HepG2 (cell line): ENCODE results near the gene B3GAT3. TPM values are rescaled to one million over a fixed set of nuclear protein-coding genes. Genes with fewer than 3 reads are reported as not detected.
A peak's percentile ranks its signal among the peaks of the same experiment; 100 is the strongest.

Source experiments
- AHR ChIP-seq: IDR thresholded peaks from 2 replicates; pipeline ENCODE4 v1.6.1; 2018; ENCODE audit warnings: missing genetic modification reagents, missing compliant biosample characterization
- ARNT2 ChIP-seq: sonication (generic); formaldehyde crosslinking; IDR thresholded peaks from 2 replicates; pipeline ENCODE4 v1.8.0; 2022; ENCODE audit warnings: mild to moderate bottlenecking, low read depth, missing genetic modification reagents, moderate library complexity
- GFI1 ChIP-seq: sonication (generic); formaldehyde crosslinking; IDR thresholded peaks from 2 replicates; pipeline ENCODE4 v1.5.0; 2020; ENCODE audit warnings: missing genetic modification reagents, mild to moderate bottlenecking, borderline replicate concordance
- KLF9 ChIP-seq: IDR thresholded peaks from 2 replicates; pipeline ENCODE4 v1.6.1; 2016; ENCODE audit warnings: low read depth
- NFIC ChIP-seq: IDR thresholded peaks from 2 replicates; pipeline ENCODE4 v1.6.1; 2012; ENCODE audit warnings: mild to moderate bottlenecking, low read length, inconsistent platforms
- SMARCE1 ChIP-seq: fragments of 450-650 bp; IDR thresholded peaks from 2 replicates; pipeline ENCODE4 v1.6.1; 2017; ENCODE audit warnings: borderline replicate concordance
- SNAPC2 ChIP-seq: sonication (generic); formaldehyde crosslinking; IDR thresholded peaks from 2 replicates; pipeline ENCODE4 v1.8.1; 2022; ENCODE audit warnings: mild to moderate bottlenecking, missing genetic modification reagents
- ZNF124 ChIP-seq: sonication (generic); formaldehyde crosslinking; IDR thresholded peaks from 2 replicates; pipeline ENCODE4 v1.4.0; 2020; ENCODE audit warnings: missing genetic modification reagents
- ZNF234 ChIP-seq: sonication (generic); formaldehyde crosslinking; conservative IDR thresholded peaks from 2 replicates; pipeline ENCODE4 v1.5.1; 2020; ENCODE audit warnings: mild to moderate bottlenecking, missing genetic modification reagents
- ZNF570 ChIP-seq: sonication (generic); formaldehyde crosslinking; IDR thresholded peaks from 2 replicates; pipeline ENCODE4 v1.4.0; 2020; ENCODE audit warnings: mild to moderate bottlenecking, missing genetic modification reagents, borderline replicate concordance
- ZNF747 ChIP-seq: sonication (generic); formaldehyde crosslinking; IDR thresholded peaks from 2 replicates; pipeline ENCODE4 v1.8.1; 2023; ENCODE audit warnings: missing genetic modification reagents, mild to moderate bottlenecking, borderline replicate concordance
- ZNF766 ChIP-seq: sonication (generic); formaldehyde crosslinking; IDR thresholded peaks from 2 replicates; pipeline ENCODE4 v1.5.0; 2020; ENCODE audit warnings: missing genetic modification reagents, borderline replicate concordance
- polyA plus RNA-seq, 8 experiments: library from polyadenylated mRNA; depleted of rRNA in 3 of 8; stranded (reverse) in 7 of 8; unstranded in 1 of 8; fragments of >200 nt; fragmentation: Illumina TruSeq in 4 of 8; extraction: Trizol in 4 of 8; gene quantifications; 2 replicates each; pipeline versions ENCODE4 v1.2.1 to v1.2.3, GENCODE V29; 2011 to 2016; ENCODE audit warnings: low read depth in 4 of 8, missing spikeins in 1 of 8, mixed read lengths in 1 of 8; ENCODE audit not compliant: insufficient read depth in 1 of 8
- total RNA-seq, 5 experiments: library from RNA; depleted of rRNA; stranded (reverse); fragments of >200 nt; fragmentation: Illumina TruSeq; extraction: Trizol; gene quantifications; 2 replicates each; pipeline ENCODE4 v1.2.3, GENCODE V29; 2016; ENCODE audit warnings: low read depth in 1 of 5
- TF ChIP-seq, protein P1 (sequence below): sonication (generic); formaldehyde crosslinking; IDR thresholded peaks from 2 replicates; pipeline ENCODE4 v1.9.0; 2022; ENCODE audit warnings: missing genetic modification reagents, mild to moderate bottlenecking, borderline replicate concordance
- TF ChIP-seq, protein P2 (sequence below): sonication (generic); formaldehyde crosslinking; IDR thresholded peaks from 2 replicates; pipeline ENCODE4 v1.5.0; 2020; ENCODE audit warnings: mild to moderate bottlenecking, missing genetic modification reagents, borderline replicate concordance
- TF ChIP-seq, protein P3 (sequence below): sonication (generic); formaldehyde crosslinking; IDR thresholded peaks from 2 replicates; pipeline ENCODE4 v1.8.0; 2022; ENCODE audit warnings: mild to moderate bottlenecking, missing genetic modification reagents, moderate library complexity
- TF ChIP-seq, protein P4 (sequence below): IDR thresholded peaks from 2 replicates; pipeline ENCODE4 v1.6.1; 2016; ENCODE audit warnings: missing compliant biosample characterization, missing genetic modification reagents, borderline replicate concordance

B3GAT3 gene
- total and polyA plus RNA-seq, 2 of the 13 experiments (the other 11 are each of a cell fraction or from before 2014, with no cell fraction given) = 21.3 to 26.1 TPM

DNA sequence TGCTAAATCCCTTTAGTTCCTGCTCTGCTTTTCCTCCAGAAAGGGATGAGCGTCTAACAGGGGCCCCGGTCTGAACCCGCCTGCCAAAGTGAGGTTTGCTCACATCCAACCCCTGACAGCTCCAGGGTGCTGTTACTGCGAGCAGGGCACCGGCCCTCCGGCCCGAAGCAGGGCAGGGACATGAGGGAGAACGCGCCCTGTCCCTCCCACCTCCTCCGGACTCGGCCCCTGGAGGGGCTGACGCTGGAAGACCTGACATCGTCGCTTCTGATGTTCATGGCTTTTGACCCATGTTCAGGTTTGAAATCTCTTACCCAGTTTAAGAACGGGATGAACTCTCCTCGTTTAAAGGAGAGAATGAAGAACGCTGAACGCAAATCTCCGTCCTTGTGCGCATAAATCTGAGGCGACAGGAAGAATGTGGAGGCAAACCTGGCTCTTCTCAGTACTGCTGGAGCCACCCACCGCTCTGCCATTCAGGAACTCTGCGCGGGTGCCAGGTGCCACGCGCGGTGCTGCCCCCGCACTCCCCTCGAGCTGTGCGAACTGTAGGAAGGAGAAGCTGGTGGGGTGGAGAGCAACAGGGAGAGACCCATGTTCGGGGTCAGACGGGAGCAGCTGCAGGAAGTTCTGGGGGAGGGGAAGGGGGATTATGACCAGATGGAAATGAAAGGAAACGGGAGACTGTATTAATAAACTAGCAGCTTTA is 47.3 kb downstream of the B3GAT3 start (continued):
- TF ChIP-seq, protein P1, sequence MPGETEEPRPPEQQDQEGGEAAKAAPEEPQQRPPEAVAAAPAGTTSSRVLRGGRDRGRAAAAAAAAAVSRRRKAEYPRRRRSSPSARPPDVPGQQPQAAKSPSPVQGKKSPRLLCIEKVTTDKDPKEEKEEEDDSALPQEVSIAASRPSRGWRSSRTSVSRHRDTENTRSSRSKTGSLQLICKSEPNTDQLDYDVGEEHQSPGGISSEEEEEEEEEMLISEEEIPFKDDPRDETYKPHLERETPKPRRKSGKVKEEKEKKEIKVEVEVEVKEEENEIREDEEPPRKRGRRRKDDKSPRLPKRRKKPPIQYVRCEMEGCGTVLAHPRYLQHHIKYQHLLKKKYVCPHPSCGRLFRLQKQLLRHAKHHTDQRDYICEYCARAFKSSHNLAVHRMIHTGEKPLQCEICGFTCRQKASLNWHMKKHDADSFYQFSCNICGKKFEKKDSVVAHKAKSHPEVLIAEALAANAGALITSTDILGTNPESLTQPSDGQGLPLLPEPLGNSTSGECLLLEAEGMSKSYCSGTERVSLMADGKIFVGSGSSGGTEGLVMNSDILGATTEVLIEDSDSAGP (CRISPR knock-in tag) = peak; percentile 64
- TF ChIP-seq KLF9 (CRISPR knock-in tag) = no peak
- TF ChIP-seq, protein P2, sequence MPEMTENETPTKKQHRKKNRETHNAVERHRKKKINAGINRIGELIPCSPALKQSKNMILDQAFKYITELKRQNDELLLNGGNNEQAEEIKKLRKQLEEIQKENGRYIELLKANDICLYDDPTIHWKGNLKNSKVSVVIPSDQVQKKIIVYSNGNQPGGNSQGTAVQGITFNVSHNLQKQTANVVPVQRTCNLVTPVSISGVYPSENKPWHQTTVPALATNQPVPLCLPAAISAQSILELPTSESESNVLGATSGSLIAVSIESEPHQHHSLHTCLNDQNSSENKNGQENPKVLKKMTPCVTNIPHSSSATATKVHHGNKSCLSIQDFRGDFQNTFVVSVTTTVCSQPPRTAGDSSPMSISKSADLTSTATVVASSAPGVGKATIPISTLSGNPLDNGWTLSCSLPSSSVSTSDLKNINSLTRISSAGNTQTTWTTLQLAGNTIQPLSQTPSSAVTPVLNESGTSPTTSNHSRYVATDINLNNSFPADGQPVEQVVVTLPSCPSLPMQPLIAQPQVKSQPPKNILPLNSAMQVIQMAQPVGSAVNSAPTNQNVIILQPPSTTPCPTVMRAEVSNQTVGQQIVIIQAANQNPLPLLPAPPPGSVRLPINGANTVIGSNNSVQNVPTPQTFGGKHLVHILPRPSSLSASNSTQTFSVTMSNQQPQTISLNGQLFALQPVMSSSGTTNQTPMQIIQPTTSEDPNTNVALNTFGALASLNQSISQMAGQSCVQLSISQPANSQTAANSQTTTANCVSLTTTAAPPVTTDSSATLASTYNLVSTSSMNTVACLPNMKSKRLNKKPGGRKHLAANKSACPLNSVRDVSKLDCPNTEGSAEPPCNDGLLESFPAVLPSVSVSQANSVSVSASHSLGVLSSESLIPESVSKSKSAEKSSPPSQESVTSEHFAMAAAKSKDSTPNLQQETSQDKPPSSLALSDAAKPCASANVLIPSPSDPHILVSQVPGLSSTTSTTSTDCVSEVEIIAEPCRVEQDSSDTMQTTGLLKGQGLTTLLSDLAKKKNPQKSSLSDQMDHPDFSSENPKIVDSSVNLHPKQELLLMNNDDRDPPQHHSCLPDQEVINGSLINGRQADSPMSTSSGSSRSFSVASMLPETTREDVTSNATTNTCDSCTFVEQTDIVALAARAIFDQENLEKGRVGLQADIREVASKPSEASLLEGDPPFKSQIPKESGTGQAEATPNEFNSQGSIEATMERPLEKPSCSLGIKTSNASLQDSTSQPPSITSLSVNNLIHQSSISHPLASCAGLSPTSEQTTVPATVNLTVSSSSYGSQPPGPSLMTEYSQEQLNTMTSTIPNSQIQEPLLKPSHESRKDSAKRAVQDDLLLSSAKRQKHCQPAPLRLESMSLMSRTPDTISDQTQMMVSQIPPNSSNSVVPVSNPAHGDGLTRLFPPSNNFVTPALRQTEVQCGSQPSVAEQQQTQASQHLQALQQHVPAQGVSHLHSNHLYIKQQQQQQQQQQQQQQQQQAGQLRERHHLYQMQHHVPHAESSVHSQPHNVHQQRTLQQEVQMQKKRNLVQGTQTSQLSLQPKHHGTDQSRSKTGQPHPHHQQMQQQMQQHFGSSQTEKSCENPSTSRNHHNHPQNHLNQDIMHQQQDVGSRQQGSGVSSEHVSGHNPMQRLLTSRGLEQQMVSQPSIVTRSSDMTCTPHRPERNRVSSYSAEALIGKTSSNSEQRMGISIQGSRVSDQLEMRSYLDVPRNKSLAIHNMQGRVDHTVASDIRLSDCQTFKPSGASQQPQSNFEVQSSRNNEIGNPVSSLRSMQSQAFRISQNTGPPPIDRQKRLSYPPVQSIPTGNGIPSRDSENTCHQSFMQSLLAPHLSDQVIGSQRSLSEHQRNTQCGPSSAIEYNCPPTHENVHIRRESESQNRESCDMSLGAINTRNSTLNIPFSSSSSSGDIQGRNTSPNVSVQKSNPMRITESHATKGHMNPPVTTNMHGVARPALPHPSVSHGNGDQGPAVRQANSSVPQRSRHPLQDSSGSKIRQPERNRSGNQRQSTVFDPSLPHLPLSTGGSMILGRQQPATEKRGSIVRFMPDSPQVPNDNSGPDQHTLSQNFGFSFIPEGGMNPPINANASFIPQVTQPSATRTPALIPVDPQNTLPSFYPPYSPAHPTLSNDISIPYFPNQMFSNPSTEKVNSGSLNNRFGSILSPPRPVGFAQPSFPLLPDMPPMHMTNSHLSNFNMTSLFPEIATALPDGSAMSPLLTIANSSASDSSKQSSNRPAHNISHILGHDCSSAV (CRISPR knock-in tag) = no peak
- no peak for TF ChIP-seq ZNF124
- TF ChIP-seq AHR (CRISPR knock-in tag) = no peak
- no peak for TF ChIP-seq ZNF570 (CRISPR knock-in tag)
- TF ChIP-seq, protein P3, sequence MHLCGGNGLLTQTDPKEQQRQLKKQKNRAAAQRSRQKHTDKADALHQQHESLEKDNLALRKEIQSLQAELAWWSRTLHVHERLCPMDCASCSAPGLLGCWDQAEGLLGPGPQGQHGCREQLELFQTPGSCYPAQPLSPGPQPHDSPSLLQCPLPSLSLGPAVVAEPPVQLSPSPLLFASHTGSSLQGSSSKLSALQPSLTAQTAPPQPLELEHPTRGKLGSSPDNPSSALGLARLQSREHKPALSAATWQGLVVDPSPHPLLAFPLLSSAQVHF = no peak
- TF ChIP-seq NFIC = 0 out of 2 replicates have a peak, but pooled peaks have one; percentile 22
- no peak for TF ChIP-seq SNAPC2 (CRISPR knock-in tag)
- TF ChIP-seq, protein P4, sequence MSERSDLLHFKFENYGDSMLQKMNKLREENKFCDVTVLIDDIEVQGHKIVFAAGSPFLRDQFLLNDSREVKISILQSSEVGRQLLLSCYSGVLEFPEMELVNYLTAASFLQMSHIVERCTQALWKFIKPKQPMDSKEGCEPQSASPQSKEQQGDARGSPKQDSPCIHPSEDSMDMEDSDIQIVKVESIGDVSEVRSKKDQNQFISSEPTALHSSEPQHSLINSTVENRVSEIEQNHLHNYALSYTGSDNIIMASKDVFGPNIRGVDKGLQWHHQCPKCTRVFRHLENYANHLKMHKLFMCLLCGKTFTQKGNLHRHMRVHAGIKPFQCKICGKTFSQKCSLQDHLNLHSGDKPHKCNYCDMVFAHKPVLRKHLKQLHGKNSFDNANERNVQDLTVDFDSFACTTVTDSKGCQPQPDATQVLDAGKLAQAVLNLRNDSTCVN (CRISPR knock-in tag) = no peak
- no peak for TF ChIP-seq ZNF234
- TF ChIP-seq GFI1 (CRISPR knock-in tag) = 0 out of 2 replicates have a peak, but pooled peaks have one; percentile 72
- TF ChIP-seq SMARCE1 = no peak
- no peak for TF ChIP-seq ARNT2
- TF ChIP-seq ZNF747 (CRISPR knock-in tag) = 0 out of 2 replicates have a peak, but pooled peaks have one; percentile 53
- TF ChIP-seq ZNF766 (CRISPR knock-in tag) = no peak
